GM12892 (cell line): ENCODE results near the gene ZNF555.

Experiments used
- POLR2A ChIP-seq: IDR thresholded peaks from 2 replicates; pipeline ENCODE4 v1.6.1; 2011; ENCODE audit warnings: low read depth, low read length, control low read depth
- POLR2AphosphoS5 ChIP-seq: IDR thresholded peaks from 2 replicates; pipeline ENCODE4 v1.6.1; 2011; ENCODE audit warnings: low read depth, low read length, control low read depth
- TAF1 ChIP-seq: IDR thresholded peaks from 2 replicates; pipeline ENCODE4 v1.6.1; 2011; ENCODE audit warnings: low read depth, mild to moderate bottlenecking, control low read depth, low read length, borderline replicate concordance

DNA sequence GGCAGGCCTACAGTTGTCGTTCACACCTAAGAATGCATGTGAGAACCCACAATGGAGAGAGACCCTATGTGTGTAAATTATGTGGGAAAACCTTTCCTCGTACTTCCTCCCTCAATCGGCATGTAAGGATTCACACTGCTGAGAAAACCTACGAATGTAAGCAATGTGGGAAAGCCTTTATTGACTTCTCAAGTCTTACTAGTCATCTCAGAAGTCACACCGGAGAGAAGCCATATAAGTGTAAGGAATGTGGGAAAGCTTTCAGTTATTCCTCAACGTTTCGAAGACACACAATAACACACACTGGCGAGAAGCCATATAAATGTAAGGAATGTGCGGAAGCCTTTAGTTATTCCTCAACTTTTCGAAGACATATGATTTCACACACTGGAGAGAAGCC is 11.3 kb downstream of the ZNF555 start:
- TF ChIP-seq POLR2A (no peak), TAF1 (no peak), POLR2AphosphoS5 (no peak)
